Large intestine (tissue), 3 donors: ENCODE data around the gene TMEM61. TPM values are rescaled to one million over a fixed set of nuclear protein-coding genes. Genes with fewer than 3 reads are reported as not detected.

ENCODE experiments used
- DNase-seq, 2 donors: peaks; one replicate each; pipeline versions ENCODE4 v3.0.0 to v3.0.0-alpha.2; 2013
- H3K27ac ChIP-seq: one replicate; pipeline ENCODE4 v1.5.1; 2013; ENCODE audit warnings: low read length
- H3K27me3 ChIP-seq: 2 replicates; pipeline ENCODE4 v1.6.1; 2013; ENCODE audit warnings: low read length; ENCODE audit not compliant: control insufficient read depth, insufficient read depth
- H3K36me3 ChIP-seq: 2 replicates; pipeline ENCODE4 v1.6.1; 2013; ENCODE audit warnings: low read length; ENCODE audit not compliant: control insufficient read depth, insufficient read depth
- H3K4me1 ChIP-seq: one replicate; pipeline ENCODE4 v1.6.1; 2013; ENCODE audit warnings: low read length; ENCODE audit not compliant: control insufficient read depth, insufficient read depth
- H3K4me3 ChIP-seq: one replicate; pipeline ENCODE4 v1.5.1; 2013; ENCODE audit warnings: low read length
- H3K9me3 ChIP-seq: one replicate; pipeline ENCODE4 v1.6.1; 2013; ENCODE audit warnings: mild to moderate bottlenecking, low read depth, low read length, moderate library complexity; ENCODE audit not compliant: control insufficient read depth
- WGBS: methylation state at CpG from one replicate; pipeline ENCODE4 v1.1.5; 2013; ENCODE audit warnings: low lambda C conversion rate; ENCODE audit not compliant: insufficient coverage; 5-methylcytosine and 5-hydroxymethylcytosine counted together
- polyA plus RNA-seq: library from polyadenylated mRNA; unstranded; fragments of 120-200 nt; gene quantifications from one replicate; pipeline ENCODE4 v1.2.1, GENCODE V29; 2013

TMEM61 gene
- polyA plus RNA-seq, 1 donor = 2.8 TPM

DNA sequence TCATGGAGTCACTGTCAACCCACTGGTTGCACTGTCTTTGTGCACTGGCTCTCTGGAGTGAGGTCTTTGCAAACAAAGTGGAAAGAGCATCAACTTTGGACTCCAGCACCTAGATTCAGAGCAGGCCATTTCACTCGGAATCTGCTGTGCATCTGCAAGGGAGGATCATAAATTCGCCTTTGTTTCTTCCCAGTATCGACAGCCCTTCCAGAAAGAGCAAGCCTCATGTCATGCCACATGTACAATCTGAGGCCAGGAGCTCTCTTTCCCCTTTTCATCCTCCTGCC is 58.1 kb downstream of the TMEM61 start:
- Histone ChIP-seq H3K27ac (no peak overlapping the region), H3K4me1 (peaks cover 22% of the 10 kb centered on the region), H3K9me3 (peaks cover 8% of the 10 kb centered on the region), H3K36me3 (no peaks in the 10 kb centered on the region), H3K4me3 (no peak overlapping the region), H3K27me3 (peaks cover 43% of the 10 kb centered on the region)
- no peak for DNase-seq
- 100% methylated on average over 2 of the region's 3 CpGs for WGBS

DNA sequence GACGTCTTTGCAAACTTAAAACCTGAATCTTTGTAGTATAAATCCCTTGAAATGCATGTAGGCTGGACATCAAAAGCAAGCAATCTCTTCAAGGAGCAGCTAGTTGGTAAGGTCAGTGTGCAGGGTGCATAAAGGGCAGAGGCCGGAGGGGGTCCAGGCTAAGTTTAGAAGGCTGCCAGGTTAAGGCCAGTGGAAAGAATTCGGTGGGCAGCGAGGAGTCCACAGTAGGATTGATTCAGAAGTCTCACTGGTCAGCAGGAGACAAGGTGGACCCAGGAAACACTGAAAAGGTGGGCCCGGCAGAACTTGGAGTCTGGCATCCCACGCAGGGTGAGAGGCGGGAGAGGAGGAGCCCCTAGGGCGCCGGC is 58.5 kb downstream of the TMEM61 start:
- no CpG with 5 or more reads among the region's 9 CpGs for WGBS
- Histone ChIP-seq H3K27ac (no peak overlapping the region), H3K27me3 (peaks cover 43% of the 10 kb centered on the region), H3K9me3 (peaks cover 8% of the 10 kb centered on the region), H3K36me3 (no peaks in the 10 kb centered on the region), H3K4me1 (peaks cover 22% of the 10 kb centered on the region), H3K4me3 (no peak overlapping the region)
- no peak for DNase-seq

DNA sequence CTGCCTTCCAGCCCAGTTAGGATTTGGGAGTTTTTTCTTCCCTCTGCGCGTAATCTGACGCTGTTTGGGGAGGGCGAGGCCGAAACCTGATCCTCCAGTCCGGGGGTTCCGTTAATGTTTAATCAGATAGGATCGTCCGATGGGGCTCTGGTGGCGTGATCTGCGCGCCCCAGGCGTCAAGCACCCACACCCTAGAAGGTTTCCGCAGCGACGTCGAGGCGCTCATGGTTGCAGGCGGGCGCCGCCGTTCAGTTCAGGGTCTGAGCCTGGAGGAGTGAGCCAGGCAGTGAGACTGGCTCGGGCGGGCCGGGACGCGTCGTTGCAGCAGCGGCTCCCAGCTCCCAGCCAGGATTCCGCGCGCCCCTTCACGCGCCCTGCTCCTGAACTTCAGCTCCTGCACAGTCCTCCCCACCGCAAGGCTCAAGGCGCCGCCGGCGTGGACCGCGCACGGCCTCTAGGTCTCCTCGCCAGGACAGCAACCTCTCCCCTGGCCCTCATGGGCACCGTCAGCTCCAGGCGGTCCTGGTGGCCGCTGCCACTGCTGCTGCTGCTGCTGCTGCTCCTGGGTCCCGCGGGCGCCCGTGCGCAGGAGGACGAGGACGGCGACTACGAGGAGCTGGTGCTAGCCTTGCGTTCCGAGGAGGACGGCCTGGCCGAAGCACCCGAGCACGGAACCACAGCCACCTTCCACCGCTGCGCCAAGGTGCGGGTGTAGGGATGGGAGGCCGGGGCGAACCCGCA is 59.1 kb downstream of the TMEM61 start, which contains the start of gene PCSK9:
Gene PCSK9, plus strand, starts transcription at position 207 of the 741 bp plus-strand sequence. Its CDS starts 290 bp downstream, at position 497.
- Histone ChIP-seq H3K9me3 (peaks cover 8% of the 10 kb centered on the region), H3K27me3 (peaks cover 43% of the 10 kb centered on the region), H3K27ac (no peak within 1 kb of the TSS), H3K4me1 (peaks cover 22% of the 10 kb centered on the region), H3K36me3 (no peaks in the 10 kb centered on the region), H3K4me3 (peak within 1 kb of the TSS; percentile 32)
- no CpG with 5 or more reads among the region's 67 CpGs for WGBS
- DNase-seq = peak; percentile 40 to 72

DNA sequence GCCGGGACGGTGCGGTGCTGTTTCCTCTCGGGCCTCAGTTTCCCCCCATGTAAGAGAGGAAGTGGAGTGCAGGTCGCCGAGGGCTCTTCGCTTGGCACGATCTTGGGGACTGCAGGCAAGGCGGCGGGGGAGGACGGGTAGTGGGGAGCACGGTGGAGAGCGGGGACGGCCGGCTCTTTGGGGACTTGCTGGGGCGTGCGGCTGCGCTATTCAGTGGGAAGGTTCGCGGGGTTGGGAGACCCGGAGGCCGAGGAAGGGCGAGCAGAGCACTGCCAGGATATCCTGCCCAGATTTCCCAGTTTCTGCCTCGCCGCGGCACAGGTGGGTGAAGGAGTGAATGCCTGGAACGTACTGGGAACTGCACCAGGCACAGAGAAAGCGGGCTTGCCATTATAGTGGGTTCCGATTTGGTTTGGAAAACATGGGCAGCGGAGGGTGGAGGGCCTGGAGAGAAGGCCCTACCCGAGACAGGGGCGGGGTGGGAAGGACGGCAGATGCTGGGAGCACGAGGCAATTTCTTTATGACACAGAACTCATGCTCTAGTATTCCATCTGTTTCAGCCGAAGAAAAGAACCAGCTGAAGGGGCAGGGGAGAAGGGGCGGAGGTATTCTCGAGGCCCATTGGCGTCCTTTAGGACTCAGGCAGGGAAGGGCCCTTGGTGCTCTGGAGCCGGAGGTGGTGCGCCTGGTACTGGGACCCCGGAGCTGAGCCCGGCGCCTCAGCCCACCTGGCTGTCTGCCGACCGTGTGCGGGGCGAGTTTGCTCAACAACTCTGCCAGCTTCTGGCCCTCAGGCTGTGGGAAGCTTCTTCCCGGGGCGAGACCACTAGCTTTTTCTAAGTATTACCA is 59.9 kb downstream of the TMEM61 start:
- Histone ChIP-seq H3K27ac (no peak overlapping the region), H3K4me1 (peaks cover 22% of the 10 kb centered on the region), H3K36me3 (no peaks in the 10 kb centered on the region), H3K9me3 (peaks cover 8% of the 10 kb centered on the region), H3K4me3 (peak overlapping the region; percentile 32), H3K27me3 (peaks cover 43% of the 10 kb centered on the region)
- peak in 1 of 2 donors; percentile 44 for DNase-seq
- 0% methylated on average over 3 of the region's 49 CpGs for WGBS

DNA sequence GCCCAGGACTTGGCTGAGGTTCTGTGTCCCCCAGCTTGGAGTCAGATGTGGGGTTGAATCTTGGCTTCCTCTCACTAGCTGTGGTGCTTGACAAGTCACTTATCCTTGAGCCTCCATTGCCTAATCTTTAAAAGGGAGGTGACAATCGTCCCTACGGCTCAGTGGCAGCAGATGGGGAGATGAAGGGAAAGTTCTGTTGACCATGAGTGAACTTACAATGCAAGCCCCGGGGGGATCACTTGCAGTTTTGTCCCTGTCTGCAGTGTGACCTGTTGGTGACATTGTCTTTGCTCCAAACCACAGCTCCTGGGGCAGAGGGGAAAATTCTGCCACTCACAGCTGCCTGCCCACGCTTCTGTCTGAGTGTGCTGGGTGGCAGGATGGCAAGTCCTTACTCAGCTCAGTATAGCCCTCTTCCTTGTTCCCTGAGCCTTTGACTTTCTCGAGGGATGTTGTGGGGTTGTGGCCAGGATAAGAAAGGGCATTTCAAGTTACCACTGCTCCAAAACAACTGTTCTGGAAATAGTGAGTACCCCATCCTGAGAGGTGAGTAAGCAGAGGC is 60.6 kb downstream of the TMEM61 start:
- Histone ChIP-seq H3K27me3 (peaks cover 43% of the 10 kb centered on the region), H3K9me3 (peaks cover 8% of the 10 kb centered on the region), H3K4me1 (peaks cover 22% of the 10 kb centered on the region), H3K4me3 (peak overlapping the region; percentile 8), H3K27ac (no peak overlapping the region), H3K36me3 (no peaks in the 10 kb centered on the region)
- WGBS = 80% methylated on average over 1 of the region's 5 CpGs
- no peak for DNase-seq

DNA sequence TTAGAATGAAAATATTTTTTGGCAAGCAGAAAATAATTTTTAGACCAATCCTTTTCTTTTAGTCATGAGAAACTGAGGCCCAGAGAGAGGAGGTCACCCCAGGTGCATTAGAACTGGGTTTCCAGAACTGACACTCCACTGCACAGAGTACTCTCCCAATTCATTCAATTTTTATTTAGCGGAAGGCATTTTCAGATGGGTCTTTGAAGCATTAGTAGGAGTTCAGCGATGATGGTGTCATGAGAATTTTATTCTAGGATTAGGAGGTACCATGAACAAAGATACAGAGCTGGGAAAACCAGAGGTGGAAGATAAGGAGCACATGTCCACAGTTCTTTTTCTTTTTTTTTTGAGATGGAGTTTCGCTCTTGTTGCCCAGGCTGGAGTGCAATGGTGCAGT is 61.2 kb downstream of the TMEM61 start:
- H3K4me3 ChIP-seq = no peak overlapping the region

More for the DNA sequence above, 61.2 kb downstream of the TMEM61 start:
- Histone ChIP-seq H3K27me3 (peaks cover 43% of the 10 kb centered on the region), H3K36me3 (no peaks in the 10 kb centered on the region), H3K4me1 (peaks cover 22% of the 10 kb centered on the region), H3K9me3 (peaks cover 8% of the 10 kb centered on the region), H3K27ac (no peak overlapping the region)
- DNase-seq = no peak
- WGBS = no CpG with 5 or more reads among the region's 3 CpGs

Other genes starting within 250 kb of the TMEM61 start
- 7.3 TPM for gene PARS2, start 216.1 kb upstream of the TMEM61 start, polyA plus RNA-seq
- gene TTC22, start 179.3 kb upstream of the TMEM61 start, polyA plus RNA-seq = 28.2 TPM
- gene DHCR24, start 93.4 kb upstream of the TMEM61 start, polyA plus RNA-seq = 36.0 TPM
- gene BSND, start 18.3 kb downstream of the TMEM61 start, polyA plus RNA-seq = not detected
- gene PCSK9, start 58.9 kb downstream of the TMEM61 start, polyA plus RNA-seq = 3.0 TPM
- gene USP24, start 234.7 kb downstream of the TMEM61 start, polyA plus RNA-seq = 37.6 TPM